PC-9 (cell line): ENCODE data around the gene XRCC4.

Source experiments
- EZH2 ChIP-seq: fragments of 200-600 bp; sonication (generic); IDR thresholded peaks from 2 replicates; pipeline ENCODE4 v1.8.0; 2017; ENCODE audit warnings: antibody characterized with exemption, low read depth
- TF ChIP-seq, protein P1 (sequence below): fragments of 200-600 bp; sonication (generic); conservative IDR thresholded peaks from 2 replicates; pipeline ENCODE4 v1.6.1; 2017; ENCODE audit warnings: mixed run types, antibody characterized with exemption, mild to moderate bottlenecking, moderate library complexity

- TF ChIP-seq, protein P1, sequence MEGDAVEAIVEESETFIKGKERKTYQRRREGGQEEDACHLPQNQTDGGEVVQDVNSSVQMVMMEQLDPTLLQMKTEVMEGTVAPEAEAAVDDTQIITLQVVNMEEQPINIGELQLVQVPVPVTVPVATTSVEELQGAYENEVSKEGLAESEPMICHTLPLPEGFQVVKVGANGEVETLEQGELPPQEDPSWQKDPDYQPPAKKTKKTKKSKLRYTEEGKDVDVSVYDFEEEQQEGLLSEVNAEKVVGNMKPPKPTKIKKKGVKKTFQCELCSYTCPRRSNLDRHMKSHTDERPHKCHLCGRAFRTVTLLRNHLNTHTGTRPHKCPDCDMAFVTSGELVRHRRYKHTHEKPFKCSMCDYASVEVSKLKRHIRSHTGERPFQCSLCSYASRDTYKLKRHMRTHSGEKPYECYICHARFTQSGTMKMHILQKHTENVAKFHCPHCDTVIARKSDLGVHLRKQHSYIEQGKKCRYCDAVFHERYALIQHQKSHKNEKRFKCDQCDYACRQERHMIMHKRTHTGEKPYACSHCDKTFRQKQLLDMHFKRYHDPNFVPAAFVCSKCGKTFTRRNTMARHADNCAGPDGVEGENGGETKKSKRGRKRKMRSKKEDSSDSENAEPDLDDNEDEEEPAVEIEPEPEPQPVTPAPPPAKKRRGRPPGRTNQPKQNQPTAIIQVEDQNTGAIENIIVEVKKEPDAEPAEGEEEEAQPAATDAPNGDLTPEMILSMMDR, result no peak
- TF ChIP-seq EZH2, result no peak
Measured at GRCh38 chr5:83343299-83343698, 266.0 kb downstream of the XRCC4 start.
